Stimulated activated CD8-positive, alpha-beta memory T cell treated with anti-CD3 and anti-CD28 coated beads, Interleukin-4, amount 100 ng/mL, for 4 hours (primary cell): ENCODE results near the gene WIZ.
A peak's percentile ranks its signal among the peaks of the same experiment; 100 is the strongest.

Source experiments
- DNase-seq, 2 donors: peaks; one replicate each; pipeline ENCODE4 v3.0.0-alpha.2; 2020; ENCODE audit warnings: low read depth in 2 of 2, low spot score in 1 of 2

Gene WIZ

GRCh38 chr19:15445807-15446376 lies 3.9 kb downstream of the WIZ start:
- no peak for DNase-seq

GRCh38 chr19:15445227-15445605 lies 4.5 kb downstream of the WIZ start:
- DNase-seq, result no peak

- no peak for DNase-seq
Measured at GRCh38 chr19:15444505-15445226, 5.1 kb downstream of the WIZ start.

- DNase-seq, result no peak
Measured at GRCh38 chr19:15443838-15444237, 5.9 kb downstream of the WIZ start.

- DNase-seq, result no peak
Measured at GRCh38 chr19:15443325-15443724, 6.4 kb downstream of the WIZ start.

GRCh38 chr19:15442142-15442920 lies 7.4 kb downstream of the WIZ start:
- no peak for DNase-seq

- no peak for DNase-seq
Measured at GRCh38 chr19:15441317-15441716, 8.4 kb downstream of the WIZ start.

- no peak for DNase-seq
Measured at GRCh38 chr19:15439821-15440641, 9.7 kb downstream of the WIZ start.

- DNase-seq, result no peak
Measured at GRCh38 chr19:15439078-15439799, 10.5 kb downstream of the WIZ start.

GRCh38 chr19:15438577-15438976 lies 11.2 kb downstream of the WIZ start:
- no peak for DNase-seq

GRCh38 chr19:15438124-15438496 lies 11.6 kb downstream of the WIZ start:
- no peak for DNase-seq

- DNase-seq, result no peak
Measured at GRCh38 chr19:15437355-15438123, 12.2 kb downstream of the WIZ start.

- DNase-seq, result no peak
Measured at GRCh38 chr19:15436826-15437110, 13.0 kb downstream of the WIZ start.

GRCh38 chr19:15436012-15436825 lies 13.5 kb downstream of the WIZ start:
- no peak for DNase-seq

GRCh38 chr19:15433519-15434069 lies 16.2 kb downstream of the WIZ start:
- no peak for DNase-seq

- DNase-seq, result peak; percentile 77 to 83
Measured at GRCh38 chr19:15432629-15433518, 16.9 kb downstream of the WIZ start.

GRCh38 chr19:15432018-15432494 lies 17.7 kb downstream of the WIZ start:
- no peak for DNase-seq

- no peak for DNase-seq
Measured at GRCh38 chr19:15431396-15432017, 18.2 kb downstream of the WIZ start.
